C1 segment of cervical spinal cord (tissue), 14 donors: Measurements from ENCODE around the gene ARTN.
A peak's percentile ranks its signal among the peaks of the same experiment; 100 is the strongest.

ENCODE experiments used
- DNase-seq, 14 donors: peaks; one replicate each; lab custom pipeline; 2025; lab: John Stamatoyannopoulos, UW

ARTN gene

GRCh38 chr1:43970502-43970901 is 36.9 kb downstream of the ARTN start:
- no peak for DNase-seq

GRCh38 chr1:43970911-43971310 is 37.3 kb downstream of the ARTN start:
- DNase-seq: no peak

- no peak for DNase-seq
Measured at GRCh38 chr1:43971336-43971980, 37.9 kb downstream of the ARTN start.

- no peak for DNase-seq
Measured at GRCh38 chr1:43973981-43974442, 40.4 kb downstream of the ARTN start.

GRCh38 chr1:43974443-43975248 is 41.0 kb downstream of the ARTN start, which contains the start of gene ATP6V0B:
Gene ATP6V0B (plus strand): TSS chr1:43974960. CDS start chr1:43975041, 81 bp downstream.
- DNase-seq: peak; percentile 61 to 98 (median 92)

- peak in 9 of 14 donors; percentile 30 to 70 (median 52) for DNase-seq
Measured at GRCh38 chr1:43975249-43975961, 41.8 kb downstream of the ARTN start.

GRCh38 chr1:43976045-43976444 is 42.4 kb downstream of the ARTN start:
- no peak for DNase-seq

- DNase-seq: no peak
Measured at GRCh38 chr1:43976890-43977289, 43.3 kb downstream of the ARTN start.

GRCh38 chr1:43977376-43978263 is 44.0 kb downstream of the ARTN start:
- no peak for DNase-seq

- DNase-seq: no peak
Measured at GRCh38 chr1:43978264-43978550, 44.6 kb downstream of the ARTN start.

GRCh38 chr1:43978551-43979260 is 45.1 kb downstream of the ARTN start, which contains the start of gene B4GALT2:
Gene B4GALT2 (plus strand): TSS chr1:43979210. CDS start chr1:43981161, 1,951 bp downstream.
- peak in 10 of 14 donors; percentile 9 to 68 (median 24) for DNase-seq

- no peak for DNase-seq
Measured at GRCh38 chr1:43979261-43979527, 45.6 kb downstream of the ARTN start.

- DNase-seq: peak in 11 of 14 donors; percentile 11 to 55 (median 29)
Measured at GRCh38 chr1:43979528-43980254, 46.1 kb downstream of the ARTN start.

GRCh38 chr1:43980255-43981134 is 46.9 kb downstream of the ARTN start:
- no peak for DNase-seq

GRCh38 chr1:43981135-43981491 is 47.5 kb downstream of the ARTN start:
- DNase-seq: no peak

- DNase-seq: no peak
Measured at GRCh38 chr1:43981636-43982035, 48.0 kb downstream of the ARTN start.

- no peak for DNase-seq
Measured at GRCh38 chr1:43982241-43982640, 48.6 kb downstream of the ARTN start.

GRCh38 chr1:43982808-43983207 is 49.2 kb downstream of the ARTN start:
- no peak for DNase-seq

GRCh38 chr1:43983253-43983899 is 49.8 kb downstream of the ARTN start:
- no peak for DNase-seq
